ENCODE data around the gene ILF3.
"Not testable (repeated sequence)": the region's sequence is repeated elsewhere in the genome, so short reads cannot be mapped to it uniquely, and the experiment has no call there.

DNA sequence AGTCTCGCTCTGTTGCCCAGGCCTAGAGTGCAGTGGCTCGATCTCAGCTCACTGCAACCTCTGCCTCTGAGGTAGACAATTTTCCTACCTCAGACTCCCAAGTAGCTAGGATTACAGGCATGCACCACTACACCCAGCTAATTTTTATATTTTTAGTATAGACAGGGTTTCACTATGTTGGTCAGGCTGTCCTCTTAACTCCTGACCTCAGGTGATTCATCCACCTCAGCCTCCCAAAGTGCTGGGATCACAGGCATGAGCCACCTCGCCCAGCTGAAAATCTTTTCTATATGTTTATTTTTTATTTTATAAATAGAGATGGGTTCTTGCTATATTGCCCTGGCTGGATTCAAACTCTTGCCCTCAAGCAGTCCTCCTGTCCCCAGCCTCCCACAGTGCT lies 17.8 kb downstream of the ILF3 start:
- not testable (repeated sequence) for TF ChIP-seq CTCF (IDR thresholded peaks at IDR 0.05; ENCODE audit: extremely low read depth in 1 of 2, insufficient read depth in 1 of 2, low read depth in 1 of 2, low read length in 2 of 2); MAX (IDR thresholded peaks at IDR 0.05; ENCODE audit: insufficient read depth, insufficient read length); FOS (IDR thresholded peaks at IDR 0.05; ENCODE audit: borderline replicate concordance, insufficient read depth, low read length); POLR2A (IDR thresholded peaks at IDR 0.05; ENCODE audit: low read depth, low read length); POLR2AphosphoS5 (IDR thresholded peaks at IDR 0.05; ENCODE audit: insufficient read depth, low read depth, low read length); JUN (IDR thresholded peaks at IDR 0.05; ENCODE audit: borderline replicate concordance, insufficient read depth, insufficient read length, low read depth); GATA2 (IDR thresholded peaks at IDR 0.05; ENCODE audit: insufficient read depth, insufficient read length, low read depth, low read length); EZH2 (IDR thresholded peaks at IDR 0.05; ENCODE audit: borderline replicate concordance, low read depth, low read length, severe bottlenecking); MYC (IDR thresholded peaks at IDR 0.05; ENCODE audit: low read depth, low read length)
